BE2C (cell line): ENCODE results near the gene JAKMIP1.

Source experiments
- DNase-seq: peaks from one replicate; pipeline ENCODE4 v3.0.0-alpha.2; 2020
- H3K27me3 ChIP-seq: fragments of 250-450 bp; sonication (Bioruptor Pico); 2 replicates; pipeline ENCODE4 v1.5.1; 2020; ENCODE audit warnings: mild to moderate bottlenecking
- H3K36me3 ChIP-seq: fragments of 250-450 bp; sonication (Bioruptor Pico); 2 replicates; pipeline ENCODE4 v1.5.1; 2020; ENCODE audit warnings: mild to moderate bottlenecking
- H3K4me1 ChIP-seq: fragments of 250-450 bp; sonication (Bioruptor Pico); 2 replicates; pipeline ENCODE4 v1.5.1; 2020
- H3K4me3 ChIP-seq: 2 replicates; pipeline ENCODE4 v1.5.1; 2011; ENCODE audit warnings: low read depth, low read length
- H3K9me3 ChIP-seq: fragments of 250-450 bp; sonication (Bioruptor Pico); 2 replicates; pipeline ENCODE4 v1.5.1; 2020
- CTCF ChIP-seq: IDR thresholded peaks from 2 replicates; pipeline ENCODE4 v1.5.1; 2012; ENCODE audit warnings: mild to moderate bottlenecking, low read depth, low read length

Gene JAKMIP1

GRCh38 chr4:6230502-6230785 is 30.1 kb upstream of the JAKMIP1 start:
- no peaks in the 10 kb centered on the region for H3K9me3 ChIP-seq
- no peak overlapping the region for H3K4me3 ChIP-seq
- TF ChIP-seq CTCF, result no peak
- H3K36me3 ChIP-seq, result no peaks in the 10 kb centered on the region
- no peak for DNase-seq
- no peaks in the 10 kb centered on the region for H3K27me3 ChIP-seq
- H3K4me1 ChIP-seq, result peaks cover 29% of the 10 kb centered on the region

- Histone ChIP-seq H3K9me3 (no peaks in the 10 kb centered on the region), H3K4me3 (no peak overlapping the region), H3K4me1 (peaks cover 29% of the 10 kb centered on the region), H3K36me3 (no peaks in the 10 kb centered on the region), H3K27me3 (no peaks in the 10 kb centered on the region)
- TF ChIP-seq CTCF, result no peak
- no peak for DNase-seq
Observed at GRCh38 chr4:6229671-6230501, 29.5 kb upstream of the JAKMIP1 start.

- Histone ChIP-seq H3K27me3 (no peaks in the 10 kb centered on the region), H3K4me1 (peaks cover 33% of the 10 kb centered on the region), H3K9me3 (no peaks in the 10 kb centered on the region), H3K36me3 (no peaks in the 10 kb centered on the region), H3K4me3 (no peak overlapping the region)
- peak; percentile 77 for DNase-seq
- peak; percentile 28; the same call in 1 of the 2 replicates for TF ChIP-seq CTCF
Observed at GRCh38 chr4:6229095-6229494, 28.7 kb upstream of the JAKMIP1 start.

DNA sequence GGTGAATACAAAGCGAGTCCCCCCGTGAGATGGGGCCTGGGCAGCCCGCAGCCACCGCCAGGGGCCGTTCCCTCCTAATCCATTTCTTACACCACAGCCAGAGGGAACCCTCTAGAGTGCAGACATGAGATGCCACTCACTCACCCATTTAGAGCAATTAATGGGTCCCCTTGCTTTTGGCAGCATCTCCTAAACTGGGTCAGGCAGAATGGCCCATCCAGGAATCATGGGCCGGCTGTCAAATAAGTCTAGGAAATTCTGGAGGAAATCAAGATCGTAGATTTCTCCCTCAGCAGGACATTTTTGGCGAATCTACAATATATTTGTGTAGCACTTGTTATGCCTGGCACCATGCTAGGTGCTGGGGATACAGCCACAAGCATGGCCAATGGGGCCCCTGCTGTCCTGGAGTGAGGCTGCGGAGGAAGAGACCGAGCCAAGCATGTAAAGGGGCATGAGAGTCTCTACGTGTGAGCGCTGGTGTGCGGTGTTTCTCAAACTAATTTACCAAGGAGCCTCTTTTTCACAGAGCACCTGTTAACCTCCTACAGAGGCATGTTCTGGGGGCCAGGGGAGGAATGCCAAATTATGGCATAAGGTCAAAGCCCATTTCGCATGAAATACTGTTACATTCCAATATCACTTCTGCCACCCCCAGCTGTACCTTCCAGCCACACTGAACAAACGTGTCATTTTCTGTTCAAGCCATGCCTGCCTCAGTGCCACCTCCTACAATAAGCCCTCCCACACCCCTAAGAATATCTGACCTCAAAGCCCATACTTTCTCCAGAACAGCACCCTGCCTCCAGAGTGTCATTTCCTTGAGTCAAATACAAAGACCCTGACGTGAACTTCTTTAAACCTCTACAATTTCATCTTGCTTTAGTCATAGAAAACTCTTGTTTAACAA is 28.1 kb upstream of the JAKMIP1 start:
- Histone ChIP-seq H3K27me3 (no peaks in the 10 kb centered on the region), H3K9me3 (no peaks in the 10 kb centered on the region), H3K4me3 (no peak overlapping the region), H3K4me1 (peaks cover 38% of the 10 kb centered on the region), H3K36me3 (no peaks in the 10 kb centered on the region)
- DNase-seq, result no peak
- TF ChIP-seq CTCF, result no peak

DNA sequence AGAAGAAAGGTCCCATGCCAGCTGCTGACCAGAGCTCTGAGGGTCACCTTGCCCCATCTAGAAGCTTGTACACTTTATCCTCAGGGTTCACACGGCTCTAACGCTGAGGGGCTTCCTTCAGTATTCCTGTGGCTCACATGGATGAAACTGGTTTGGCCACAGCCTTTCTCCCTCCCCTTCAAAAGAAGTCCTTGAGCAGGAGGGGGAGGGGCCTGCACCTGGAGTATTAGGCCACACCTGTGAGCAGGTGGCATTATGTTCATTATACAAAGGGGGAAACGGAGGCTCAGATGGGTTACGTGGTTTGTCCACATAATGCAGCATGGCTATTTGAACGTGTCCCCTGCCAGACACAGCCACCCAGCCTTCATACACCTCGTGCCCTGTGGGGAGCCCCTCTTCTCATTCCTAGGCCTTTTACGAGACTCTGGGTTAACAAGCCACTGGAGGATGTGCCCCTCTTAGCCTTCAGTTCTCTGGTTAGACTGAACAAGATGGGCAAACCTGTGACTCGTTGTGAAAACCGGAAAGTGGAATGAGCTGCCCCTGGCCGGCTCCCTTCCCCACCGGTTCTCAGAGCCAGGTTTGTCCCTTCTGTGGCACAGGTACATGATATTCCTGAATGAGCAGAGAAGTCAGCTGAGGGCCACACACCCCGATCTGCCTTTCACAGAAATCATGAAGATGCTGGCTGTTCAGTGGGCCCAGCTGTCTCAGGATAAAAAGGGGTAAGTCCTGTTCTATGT is 27.2 kb upstream of the JAKMIP1 start:
- no peaks in the 10 kb centered on the region for H3K27me3 ChIP-seq
- H3K4me3 ChIP-seq, result no peak overlapping the region
- H3K9me3 ChIP-seq, result peaks cover 2% of the 10 kb centered on the region; the same call in 1 of the 2 replicates
- no peaks in the 10 kb centered on the region for H3K36me3 ChIP-seq
- DNase-seq, result no peak
- no peak for TF ChIP-seq CTCF
- peaks cover 38% of the 10 kb centered on the region for H3K4me1 ChIP-seq
